ENCODE measurements around the gene GDI1. TPM values are rescaled to one million over a fixed set of nuclear protein-coding genes. Genes with fewer than 3 reads are reported as not detected.

The GDI1 gene
- total and polyA plus RNA-seq, 2 donors (not counting 1 experiment from before 2014, with no cell fraction given), result 199 to 311 TPM

DNA sequence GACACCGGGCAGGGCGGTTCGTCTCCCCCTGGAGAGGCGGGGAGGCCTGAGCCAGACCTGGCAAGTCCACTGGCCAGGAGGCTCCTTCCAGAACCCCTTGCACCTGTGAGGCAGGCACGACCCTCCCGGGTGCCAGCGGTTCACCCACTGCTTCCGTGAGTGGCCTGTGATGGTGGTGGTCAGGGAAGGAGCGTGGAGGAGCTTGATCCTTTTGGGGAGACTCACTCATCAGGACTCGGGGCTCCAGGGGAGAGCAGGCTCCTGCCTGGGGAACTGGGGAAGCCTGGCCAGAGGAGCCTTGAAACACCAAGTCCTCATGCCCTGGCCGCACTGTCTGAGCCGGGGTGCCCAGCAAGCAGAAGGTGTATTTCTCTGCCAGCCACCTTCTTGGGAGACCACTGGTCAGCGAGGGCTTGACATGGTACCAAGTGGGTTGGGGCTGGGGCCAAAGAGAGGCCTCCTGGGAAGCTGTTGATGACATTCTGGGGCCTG, 7.8 kb downstream of the GDI1 start:
- peak overlapping the region; percentile 49 for H3K4me3 Mint-ChIP-seq
- ATAC-seq (ENCODE audit: low read depth) (no peak), DNase-seq (no peak)
- TF ChIP-seq EZH2 (IDR thresholded peaks at IDR 0.05; ENCODE audit: borderline replicate concordance, insufficient read depth, low read depth, low read length, poor library complexity, severe bottlenecking), result no peak
- TF ChIP-seq, protein P1, sequence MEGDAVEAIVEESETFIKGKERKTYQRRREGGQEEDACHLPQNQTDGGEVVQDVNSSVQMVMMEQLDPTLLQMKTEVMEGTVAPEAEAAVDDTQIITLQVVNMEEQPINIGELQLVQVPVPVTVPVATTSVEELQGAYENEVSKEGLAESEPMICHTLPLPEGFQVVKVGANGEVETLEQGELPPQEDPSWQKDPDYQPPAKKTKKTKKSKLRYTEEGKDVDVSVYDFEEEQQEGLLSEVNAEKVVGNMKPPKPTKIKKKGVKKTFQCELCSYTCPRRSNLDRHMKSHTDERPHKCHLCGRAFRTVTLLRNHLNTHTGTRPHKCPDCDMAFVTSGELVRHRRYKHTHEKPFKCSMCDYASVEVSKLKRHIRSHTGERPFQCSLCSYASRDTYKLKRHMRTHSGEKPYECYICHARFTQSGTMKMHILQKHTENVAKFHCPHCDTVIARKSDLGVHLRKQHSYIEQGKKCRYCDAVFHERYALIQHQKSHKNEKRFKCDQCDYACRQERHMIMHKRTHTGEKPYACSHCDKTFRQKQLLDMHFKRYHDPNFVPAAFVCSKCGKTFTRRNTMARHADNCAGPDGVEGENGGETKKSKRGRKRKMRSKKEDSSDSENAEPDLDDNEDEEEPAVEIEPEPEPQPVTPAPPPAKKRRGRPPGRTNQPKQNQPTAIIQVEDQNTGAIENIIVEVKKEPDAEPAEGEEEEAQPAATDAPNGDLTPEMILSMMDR (IDR thresholded peaks at IDR 0.05), result no peak
- peak overlapping the region; percentile 10 for H3K27ac Mint-ChIP-seq
- Histone ChIP-seq H3K27ac (ENCODE audit: low read length in 2 of 2) (peak overlapping the region in 1 of 2 donors; percentile 78), H3K36me3 (replicated peaks in 1 of 2; ENCODE audit: control extremely low read depth in 1 of 2, control insufficient read depth in 1 of 2, extremely low read depth in 1 of 2, insufficient read depth in 2 of 2, low read length in 1 of 2) (peaks cover 0 to 18% of the 10 kb centered on the region in 2 experiments), H3K79me2 (ENCODE audit: control insufficient read depth, insufficient read depth, low read length) (peaks cover 10% of the 10 kb centered on the region), H4K20me1 (ENCODE audit: control insufficient read depth, insufficient read depth, low read length, poor library complexity, severe bottlenecking) (no peaks in the 10 kb centered on the region), H3K4me1 (ENCODE audit: control insufficient read depth in 2 of 2, insufficient read depth in 2 of 2, low read length in 2 of 2) (peaks cover 10 to 18% of the 10 kb centered on the region in 2 donors), H3K27me3 (replicated peaks in 1 of 4; ENCODE audit: control extremely low read depth in 1 of 4, control insufficient read depth in 3 of 4, insufficient read depth in 4 of 4, low read length in 3 of 4) (no peaks in the 10 kb centered on the region), H3K9me3 (ENCODE audit: control extremely low read depth in 1 of 3, control insufficient read depth in 2 of 3, insufficient read depth in 1 of 3, low read length in 2 of 3) (no peaks in the 10 kb centered on the region), H3K4me3 (ENCODE audit: control extremely low read depth in 1 of 5, extremely low read depth in 1 of 5, insufficient read depth in 1 of 5, low read depth in 2 of 5, low read length in 4 of 5) (peak overlapping the region in 4 of 5 experiments; percentile 49 to 58 (median 53)), H3K4me2 (replicated peaks; ENCODE audit: low read depth, low read length, poor library complexity, severe bottlenecking) (peak overlapping the region; percentile 87), H2AFZ (ENCODE audit: insufficient read depth, low read depth, low read length, poor library complexity, severe bottlenecking) (no peak overlapping the region), H3K9ac (ENCODE audit: low read length) (peak overlapping the region; percentile 69)
- ChIA-PET CTCF (interaction anchor here (1.0 kb wide), 1 partner anchor 33 kb away, joined by 3 read pairs; no protein-coding TSS in a partner anchor), POLR2A (no interaction called here)
- no peaks in the 10 kb centered on the region for H3K27me3 Mint-ChIP-seq
- 80% methylated on average over 2 of the region's 13 CpGs for WGBS (ENCODE audit: insufficient coverage)
- intact Hi-C loops (cut with micrococcal nuclease), result loop anchor here (5.0 kb wide), 1 partner anchor 32 kb away; the partner anchor contains the start of gene LAGE3
- H3K4me1 Mint-ChIP-seq, result peaks cover 5% of the 10 kb centered on the region
- no peaks in the 10 kb centered on the region for H3K9me3 Mint-ChIP-seq (ENCODE audit: insufficient read depth)

DNA sequence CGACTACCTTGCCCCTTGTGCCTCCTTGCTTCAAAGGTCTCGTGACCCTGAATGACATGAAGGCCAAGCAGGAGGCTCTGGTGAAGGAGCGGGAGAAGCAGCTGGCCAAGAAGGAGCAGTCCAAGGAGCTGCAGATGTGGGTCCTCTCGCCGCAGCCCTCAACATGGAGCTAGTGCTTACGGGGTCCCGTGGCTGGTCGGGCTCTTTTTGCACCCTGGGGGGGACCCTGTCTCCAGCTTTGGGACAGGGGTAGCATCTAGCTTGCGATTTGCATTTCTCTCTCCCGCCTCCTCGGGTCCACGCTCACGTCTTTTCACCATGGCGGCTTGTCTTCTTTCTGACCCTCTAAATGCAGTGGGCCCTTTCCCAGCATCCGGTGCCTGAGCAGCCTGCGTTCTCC, 8.8 kb downstream of the GDI1 start:
- Histone ChIP-seq H3K27me3 (replicated peaks in 1 of 4; ENCODE audit: control extremely low read depth in 1 of 4, control insufficient read depth in 3 of 4, insufficient read depth in 4 of 4, low read length in 3 of 4) (no peaks in the 10 kb centered on the region), H3K4me3 (ENCODE audit: control extremely low read depth in 1 of 5, extremely low read depth in 1 of 5, insufficient read depth in 1 of 5, low read depth in 2 of 5, low read length in 4 of 5) (no peak overlapping the region), H2AFZ (ENCODE audit: insufficient read depth, low read depth, low read length, poor library complexity, severe bottlenecking) (no peak overlapping the region), H3K79me2 (ENCODE audit: control insufficient read depth, insufficient read depth, low read length) (peaks cover 10% of the 10 kb centered on the region), H3K9me3 (ENCODE audit: control extremely low read depth in 1 of 3, control insufficient read depth in 2 of 3, insufficient read depth in 1 of 3, low read length in 2 of 3) (no peaks in the 10 kb centered on the region), H3K4me2 (replicated peaks; ENCODE audit: low read depth, low read length, poor library complexity, severe bottlenecking) (no peak overlapping the region), H3K9ac (ENCODE audit: low read length) (no peak overlapping the region), H3K27ac (ENCODE audit: low read length in 2 of 2) (no peak overlapping the region), H3K4me1 (ENCODE audit: control insufficient read depth in 2 of 2, insufficient read depth in 2 of 2, low read length in 2 of 2) (peaks cover 10 to 18% of the 10 kb centered on the region in 2 donors), H3K36me3 (replicated peaks in 1 of 2; ENCODE audit: control extremely low read depth in 1 of 2, control insufficient read depth in 1 of 2, extremely low read depth in 1 of 2, insufficient read depth in 2 of 2, low read length in 1 of 2) (peaks cover 0 to 11% of the 10 kb centered on the region in 2 experiments), H4K20me1 (ENCODE audit: control insufficient read depth, insufficient read depth, low read length, poor library complexity, severe bottlenecking) (no peaks in the 10 kb centered on the region)
- no peaks in the 10 kb centered on the region for H3K27me3 Mint-ChIP-seq
- no peak for ATAC-seq (ENCODE audit: low read depth)
- H3K9me3 Mint-ChIP-seq (ENCODE audit: insufficient read depth), result no peaks in the 10 kb centered on the region
- no peak for DNase-seq
- ChIA-PET POLR2A (no interaction called here), CTCF (no interaction called here)
- peak overlapping the region; percentile 41 for H3K4me3 Mint-ChIP-seq
- TF ChIP-seq, protein P1 (IDR thresholded peaks at IDR 0.05), result no peak
- TF ChIP-seq EZH2 (IDR thresholded peaks at IDR 0.05; ENCODE audit: borderline replicate concordance, insufficient read depth, low read depth, low read length, poor library complexity, severe bottlenecking), result no peak
- no peak overlapping the region for H3K27ac Mint-ChIP-seq
- H3K4me1 Mint-ChIP-seq, result peaks cover 5% of the 10 kb centered on the region
- 99% methylated on average over 10 of the region's 16 CpGs for WGBS (ENCODE audit: insufficient coverage)
- intact Hi-C loops (cut with micrococcal nuclease), result no loop called here

Measured in B cell (primary cell).